SK-N-SH treated with all-trans-retinoic acid at 6 μM for 48 hours (cell line): Measurements from ENCODE around the gene SAYSD1.

Source experiments
- ATAC-seq: fragments of 200-7000 bp; cut with Tn5 transposase; 3 replicates; pipeline ENCODE4 v1.9.1; 2020; ENCODE audit warnings: mild to moderate bottlenecking, moderate library complexity
- ARNTL ChIP-seq: fragments of 450-650 bp; formaldehyde crosslinking; IDR thresholded peaks from 2 replicates; pipeline ENCODE4 v1.5.0; 2020; ENCODE audit warnings: low read depth, mild to moderate bottlenecking, moderate library complexity, borderline replicate concordance
- BACH2 ChIP-seq: fragments of 250-450 bp; sonication (Bioruptor Pico); IDR thresholded peaks from 2 replicates; pipeline ENCODE4 v1.9.0; 2021; ENCODE audit warnings: mild to moderate bottlenecking, borderline replicate concordance
- CREB5 ChIP-seq: fragments of 250-450 bp; sonication (Bioruptor Pico); IDR thresholded peaks from 2 replicates; pipeline ENCODE4 v1.5.1; 2020; ENCODE audit warnings: low read depth, mild to moderate bottlenecking, moderate library complexity
- CSRNP3 ChIP-seq: fragments of 250-450 bp; sonication (Bioruptor Pico); IDR thresholded peaks from 2 replicates; pipeline ENCODE4 v1.5.1; 2021; ENCODE audit warnings: mild to moderate bottlenecking, moderate library complexity
- ESRRG ChIP-seq: fragments of 250-450 bp; sonication (Bioruptor Pico); IDR thresholded peaks from 2 replicates; pipeline ENCODE4 v1.6.1; 2021; ENCODE audit warnings: mild to moderate bottlenecking
- GLIS3 ChIP-seq: fragments of 250-450 bp; sonication (Bioruptor Pico); IDR thresholded peaks from 2 replicates; pipeline ENCODE4 v1.5.0; 2020; ENCODE audit warnings: mild to moderate bottlenecking, moderate library complexity
- ISL1 ChIP-seq: fragments of 250-450 bp; sonication (Bioruptor Pico); IDR thresholded peaks from 2 replicates; pipeline ENCODE4 v2.1.2; 2022; ENCODE audit warnings: mild to moderate bottlenecking, moderate library complexity
- OSR1 ChIP-seq: fragments of 250-450 bp; sonication (Bioruptor Pico); IDR thresholded peaks from 2 replicates; pipeline ENCODE4 v1.8.0; 2022; ENCODE audit warnings: moderate library complexity, mild to moderate bottlenecking, inconsistent platforms
- PATZ1 ChIP-seq: fragments of 250-450 bp; sonication (Bioruptor Pico); IDR thresholded peaks from 2 replicates; pipeline ENCODE4 v1.8.0; 2020; ENCODE audit warnings: mild to moderate bottlenecking, moderate library complexity, borderline replicate concordance
- PPARA ChIP-seq: fragments of 250-450 bp; sonication (Bioruptor Pico); IDR thresholded peaks from 2 replicates; pipeline ENCODE4 v1.5.0; 2020; ENCODE audit warnings: mild to moderate bottlenecking, borderline replicate concordance
- RARB ChIP-seq: fragments of 250-450 bp; sonication (Bioruptor Pico); IDR thresholded peaks from 2 replicates; pipeline ENCODE4 v1.8.0; 2021; ENCODE audit warnings: mild to moderate bottlenecking, moderate library complexity
- SNAI2 ChIP-seq: fragments of 250-450 bp; sonication (Bioruptor Pico); IDR thresholded peaks from 2 replicates; pipeline ENCODE4 v1.5.0; 2020; ENCODE audit warnings: mild to moderate bottlenecking, moderate library complexity
- TCF4 ChIP-seq: fragments of 250-450 bp; sonication (Bioruptor Pico); IDR thresholded peaks from 2 replicates; pipeline ENCODE4 v1.8.0; 2021; ENCODE audit warnings: mild to moderate bottlenecking, moderate library complexity, borderline replicate concordance
- TOX ChIP-seq: fragments of 250-450 bp; sonication (Bioruptor Pico); IDR thresholded peaks from 2 replicates; pipeline ENCODE4 v1.8.0; 2021; ENCODE audit warnings: mild to moderate bottlenecking, moderate library complexity, borderline replicate concordance
- TSHZ2 ChIP-seq: fragments of 250-450 bp; sonication (Bioruptor Pico); IDR thresholded peaks from 2 replicates; pipeline ENCODE4 v1.5.0; 2020; ENCODE audit warnings: mild to moderate bottlenecking, moderate library complexity
- ZFP3 ChIP-seq: fragments of 250-450 bp; sonication (Bioruptor Pico); IDR thresholded peaks from 2 replicates; pipeline ENCODE4 v1.5.0; 2020; ENCODE audit warnings: mild to moderate bottlenecking, moderate library complexity
- ZFP30 ChIP-seq: fragments of 450-650 bp; formaldehyde crosslinking; IDR thresholded peaks from 2 replicates; pipeline ENCODE4 v1.5.0; 2022; ENCODE audit warnings: mild to moderate bottlenecking, moderate library complexity
- ZNF565 ChIP-seq: fragments of 450-650 bp; formaldehyde crosslinking; conservative IDR thresholded peaks from 2 replicates; pipeline ENCODE4 v1.5.0; 2020; ENCODE audit warnings: low read depth, mild to moderate bottlenecking, moderate library complexity
- ZNF70 ChIP-seq: fragments of 450-650 bp; formaldehyde crosslinking; IDR thresholded peaks from 2 replicates; pipeline ENCODE4 v1.5.0; 2020; ENCODE audit warnings: mild to moderate bottlenecking, moderate library complexity
- ZNF8 ChIP-seq: fragments of 450-650 bp; formaldehyde crosslinking; IDR thresholded peaks from 2 replicates; pipeline ENCODE4 v1.5.0; 2020; ENCODE audit warnings: mild to moderate bottlenecking, moderate library complexity

The SAYSD1 gene

GRCh38 chr6:39104528-39104927, 10.5 kb downstream of the SAYSD1 start:
- no peak for TF ChIP-seq TCF4 (CRISPR knock-in tag)
- TF ChIP-seq ZFP30 (CRISPR knock-in tag): no peak
- TF ChIP-seq CREB5 (CRISPR knock-in tag): no peak
- no peak for TF ChIP-seq PPARA (CRISPR knock-in tag)
- TF ChIP-seq SNAI2 (CRISPR knock-in tag): no peak
- no peak for TF ChIP-seq TOX (CRISPR knock-in tag)
- no peak for ATAC-seq

- TF ChIP-seq ARNTL: no peak
- no peak for TF ChIP-seq PPARA (CRISPR knock-in tag)
- no peak for TF ChIP-seq BACH2 (CRISPR knock-in tag)
- no peak for TF ChIP-seq ZNF8 (CRISPR knock-in tag)
- no peak for TF ChIP-seq ZNF565 (CRISPR knock-in tag)
- TF ChIP-seq CREB5 (CRISPR knock-in tag): no peak
- TF ChIP-seq ZNF70 (CRISPR knock-in tag): no peak
- no peak for TF ChIP-seq RARB (CRISPR knock-in tag)
- TF ChIP-seq OSR1 (CRISPR knock-in tag): no peak
- no peak for TF ChIP-seq ZFP30 (CRISPR knock-in tag)
- TF ChIP-seq TSHZ2 (CRISPR knock-in tag): no peak
- no peak for TF ChIP-seq ISL1 (CRISPR knock-in tag)
- no peak for TF ChIP-seq ZFP3 (CRISPR knock-in tag)
- no peak for TF ChIP-seq CSRNP3 (CRISPR knock-in tag)
- no peak for TF ChIP-seq TCF4 (CRISPR knock-in tag)
- TF ChIP-seq TOX (CRISPR knock-in tag): no peak
- no peak for TF ChIP-seq PATZ1 (CRISPR knock-in tag)
- TF ChIP-seq GLIS3: no peak
- TF ChIP-seq ESRRG (CRISPR knock-in tag): no peak
- no peak for ATAC-seq
Measured at GRCh38 chr6:39102821-39103136, 12.2 kb downstream of the SAYSD1 start.

GRCh38 chr6:39102071-39102820, 12.7 kb downstream of the SAYSD1 start:
- no peak for ATAC-seq

More at GRCh38 chr6:39102071-39102820, 12.7 kb downstream of the SAYSD1 start:
- TF ChIP-seq ZNF565 (CRISPR knock-in tag): no peak
- no peak for TF ChIP-seq GLIS3
- TF ChIP-seq PATZ1 (CRISPR knock-in tag): no peak
- TF ChIP-seq CREB5 (CRISPR knock-in tag): no peak
- no peak for TF ChIP-seq OSR1 (CRISPR knock-in tag)
- no peak for TF ChIP-seq ZFP3 (CRISPR knock-in tag)
